Ascending aorta (tissue), 2 donors: ENCODE data around the gene KY. TPM values are rescaled to one million over a fixed set of nuclear protein-coding genes. Genes with fewer than 3 reads are reported as not detected.
A peak's percentile ranks its signal among the peaks of the same experiment; 100 is the strongest.

Experiments used
- DNase-seq, 2 donors: peaks; one replicate each; pipeline ENCODE4 v3.0.0-alpha.2; 2019; ENCODE audit warnings: low spot score in 2 of 2
- H3K27ac ChIP-seq, 2 donors: fragments of 200-600 bp; sonication (generic); one replicate each; pipeline ENCODE4 v1.5.1; 2016 to 2017; ENCODE audit warnings: mild to moderate bottlenecking in 1 of 2
- H3K27me3 ChIP-seq: fragments of 200-600 bp; sonication (generic); one replicate; pipeline ENCODE4 v1.5.1; 2017
- H3K36me3 ChIP-seq, 2 donors: fragments of 200-600 bp; sonication (generic); one replicate each; pipeline ENCODE4 v1.5.1; 2016
- H3K4me1 ChIP-seq, 2 donors: fragments of 200-600 bp; sonication (generic); one replicate each; pipeline ENCODE4 v1.5.1; 2016 to 2017; ENCODE audit warnings: mild to moderate bottlenecking in 1 of 2
- H3K4me3 ChIP-seq, 2 donors: fragments of 200-600 bp; sonication (generic); one replicate each; pipeline ENCODE4 v1.5.1; 2016 to 2017; ENCODE audit warnings: mild to moderate bottlenecking in 1 of 2
- H3K9me3 ChIP-seq, 2 donors: fragments of 200-600 bp; sonication (generic); one replicate each; pipeline ENCODE4 v1.5.1; 2016
- intact Hi-C: fragments of 100-400 bp; cut with DNase I; formaldehyde crosslinking; loops from one replicate; pipeline ENCODE4 v1.15.1; 2023
- total RNA-seq: library from RNA; depleted of rRNA; stranded (reverse); fragments of >200 nt; gene quantifications from one replicate; pipeline ENCODE4 v1.1.0, GENCODE V29; 2016
- TF ChIP-seq, protein P1 (sequence below), 3 experiments: fragments of 200-600 bp in 2 of 3; fragments of 450-650 bp in 1 of 3; sonication (generic) in 2 of 3; IDR thresholded peaks; one replicate each; pipeline ENCODE4 v1.5.1; 2016 to 2019; ENCODE audit warnings: antibody characterized with exemption in 3 of 3, mild to moderate bottlenecking in 1 of 3, moderate library complexity in 1 of 3

KY gene
- total RNA-seq, 1 donor from 2014 or later = 0.43 TPM

DNA sequence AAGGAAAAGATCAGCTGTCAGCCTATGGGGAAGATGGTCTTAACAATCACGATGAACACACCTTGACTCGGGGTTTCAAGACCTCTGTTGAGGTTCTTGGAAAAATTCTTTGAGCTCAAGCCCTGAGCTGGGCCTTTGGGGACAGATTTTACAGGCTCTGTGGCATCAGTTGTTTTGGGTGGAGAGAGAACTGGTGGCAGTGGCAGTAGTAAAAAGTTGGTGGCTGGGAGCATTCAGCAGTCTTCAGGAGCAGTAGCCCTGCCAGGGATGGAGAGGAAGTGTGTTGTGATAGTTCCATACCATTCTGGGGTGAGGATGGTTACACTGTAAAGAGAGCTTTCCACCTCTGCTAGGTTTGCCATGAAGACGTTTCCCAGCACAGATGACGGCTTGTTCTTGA, 4.9 kb upstream of the KY start:
- Histone ChIP-seq H3K27me3 (no peaks in the 10 kb centered on the region), H3K4me3 (no peak overlapping the region), H3K27ac (no peak overlapping the region), H3K4me1 (peaks cover 4 to 12% of the 10 kb centered on the region in 2 donors), H3K36me3 (no peaks in the 10 kb centered on the region), H3K9me3 (no peaks in the 10 kb centered on the region)
- TF ChIP-seq, protein P1, sequence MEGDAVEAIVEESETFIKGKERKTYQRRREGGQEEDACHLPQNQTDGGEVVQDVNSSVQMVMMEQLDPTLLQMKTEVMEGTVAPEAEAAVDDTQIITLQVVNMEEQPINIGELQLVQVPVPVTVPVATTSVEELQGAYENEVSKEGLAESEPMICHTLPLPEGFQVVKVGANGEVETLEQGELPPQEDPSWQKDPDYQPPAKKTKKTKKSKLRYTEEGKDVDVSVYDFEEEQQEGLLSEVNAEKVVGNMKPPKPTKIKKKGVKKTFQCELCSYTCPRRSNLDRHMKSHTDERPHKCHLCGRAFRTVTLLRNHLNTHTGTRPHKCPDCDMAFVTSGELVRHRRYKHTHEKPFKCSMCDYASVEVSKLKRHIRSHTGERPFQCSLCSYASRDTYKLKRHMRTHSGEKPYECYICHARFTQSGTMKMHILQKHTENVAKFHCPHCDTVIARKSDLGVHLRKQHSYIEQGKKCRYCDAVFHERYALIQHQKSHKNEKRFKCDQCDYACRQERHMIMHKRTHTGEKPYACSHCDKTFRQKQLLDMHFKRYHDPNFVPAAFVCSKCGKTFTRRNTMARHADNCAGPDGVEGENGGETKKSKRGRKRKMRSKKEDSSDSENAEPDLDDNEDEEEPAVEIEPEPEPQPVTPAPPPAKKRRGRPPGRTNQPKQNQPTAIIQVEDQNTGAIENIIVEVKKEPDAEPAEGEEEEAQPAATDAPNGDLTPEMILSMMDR (IDR thresholded peaks at IDR 0.05) = no peak
- no peak for DNase-seq
- intact Hi-C loops = no loop called here

DNA sequence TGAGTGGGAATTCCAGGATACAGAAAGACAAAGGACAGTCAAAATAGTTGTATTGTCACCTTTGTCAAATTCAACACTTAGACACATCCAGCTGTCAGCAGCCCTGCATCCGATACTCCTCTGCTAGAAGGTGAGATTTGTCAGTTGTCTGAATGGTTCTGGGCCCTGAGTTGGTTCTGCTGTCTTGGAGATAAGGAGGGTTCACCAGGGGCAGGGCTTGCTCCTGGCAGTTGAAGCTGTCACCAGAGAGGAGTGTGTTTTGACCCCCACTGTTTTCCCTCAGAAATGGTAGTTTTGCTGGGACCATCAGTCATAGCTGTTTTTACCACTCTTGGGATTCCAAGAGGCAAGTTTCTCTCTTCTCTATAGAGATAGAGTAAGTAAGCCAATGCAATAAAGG, 3.2 kb upstream of the KY start:
- no peak overlapping the region for H3K27ac ChIP-seq
- H3K27me3 ChIP-seq = no peaks in the 10 kb centered on the region
- DNase-seq = no peak
- H3K4me3 ChIP-seq = no peak overlapping the region
- no peaks in the 10 kb centered on the region for H3K9me3 ChIP-seq
- H3K36me3 ChIP-seq = no peaks in the 10 kb centered on the region
- TF ChIP-seq, protein P1 (IDR thresholded peaks at IDR 0.05) = no peak
- H3K4me1 ChIP-seq = peaks cover 4 to 16% of the 10 kb centered on the region in 2 donors
- intact Hi-C loops = no loop called here

DNA sequence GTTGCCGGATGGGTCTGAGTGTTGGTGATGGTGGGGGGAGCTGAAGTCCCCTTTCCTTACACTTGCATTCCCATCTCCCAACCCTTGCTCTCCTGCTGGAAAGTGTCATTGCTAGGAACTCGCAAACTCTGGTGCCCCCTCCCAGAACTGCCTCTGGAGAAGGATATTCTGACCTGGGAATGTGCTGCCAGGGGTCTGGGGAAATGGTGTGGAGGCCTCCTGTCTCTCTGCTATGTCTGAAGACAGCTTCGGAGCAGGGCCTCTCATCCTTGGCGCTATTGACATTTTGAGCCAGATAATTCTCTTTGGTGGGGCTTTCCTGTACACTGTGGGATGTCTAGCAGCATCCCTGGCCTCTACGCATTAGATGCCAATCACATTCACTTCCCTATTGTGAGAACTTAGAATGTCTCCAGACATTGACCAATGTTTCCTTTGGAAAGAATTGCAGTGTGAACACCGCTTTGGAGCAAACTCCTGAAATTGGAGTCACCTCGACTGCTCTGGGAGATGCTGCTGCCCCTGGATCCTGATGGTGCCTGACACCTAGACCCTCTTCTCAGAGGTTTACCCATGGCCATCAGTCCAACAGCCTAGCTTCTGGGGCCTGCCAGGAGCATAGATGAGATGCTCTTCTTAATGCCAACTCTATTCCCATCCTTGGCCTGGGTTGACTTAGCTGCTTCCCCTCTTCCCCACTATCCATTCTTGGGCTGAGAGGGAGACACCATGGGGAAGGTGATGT, 2.2 kb upstream of the KY start:
- peak overlapping the region; percentile 59 to 76 for H3K27ac ChIP-seq
- no peaks in the 10 kb centered on the region for H3K36me3 ChIP-seq
- H3K9me3 ChIP-seq = no peaks in the 10 kb centered on the region
- no peak for DNase-seq
- no peaks in the 10 kb centered on the region for H3K27me3 ChIP-seq
- no peak overlapping the region for H3K4me3 ChIP-seq
- TF ChIP-seq, protein P1 (IDR thresholded peaks at IDR 0.05) = no peak
- peaks cover 4 to 16% of the 10 kb centered on the region in 2 donors for H3K4me1 ChIP-seq
- intact Hi-C loops = no loop called here

DNA sequence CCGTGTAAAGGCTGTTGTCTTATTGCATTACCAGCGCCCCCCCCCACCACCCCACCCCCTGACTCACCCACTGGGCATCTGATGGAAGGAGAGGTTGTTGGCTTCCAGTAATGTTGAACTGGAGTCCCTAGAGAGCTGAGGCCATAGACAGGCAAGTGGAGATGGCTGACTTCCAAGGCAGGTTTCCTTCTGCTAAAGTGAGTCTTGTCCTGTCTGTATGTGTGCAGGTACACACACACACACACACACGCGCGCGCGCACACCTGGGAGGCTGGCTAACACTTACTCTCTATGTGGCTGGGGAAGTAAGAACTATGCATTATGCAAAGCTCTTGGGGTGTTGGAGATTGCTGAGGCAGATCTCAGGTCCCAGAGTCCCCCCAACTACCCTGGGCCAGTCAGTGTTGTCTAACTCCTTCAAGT, 1.6 kb upstream of the KY start:
- H3K36me3 ChIP-seq = no peaks in the 10 kb centered on the region
- no peaks in the 10 kb centered on the region for H3K27me3 ChIP-seq
- H3K9me3 ChIP-seq = no peaks in the 10 kb centered on the region
- H3K4me3 ChIP-seq = no peak overlapping the region
- TF ChIP-seq, protein P1 (IDR thresholded peaks at IDR 0.05) = no peak
- peak overlapping the region; percentile 59 to 76 for H3K27ac ChIP-seq
- intact Hi-C loops = no loop called here
- H3K4me1 ChIP-seq = peaks cover 4 to 16% of the 10 kb centered on the region in 2 donors
- peak in 1 of 2 donors; percentile 74 for DNase-seq

DNA sequence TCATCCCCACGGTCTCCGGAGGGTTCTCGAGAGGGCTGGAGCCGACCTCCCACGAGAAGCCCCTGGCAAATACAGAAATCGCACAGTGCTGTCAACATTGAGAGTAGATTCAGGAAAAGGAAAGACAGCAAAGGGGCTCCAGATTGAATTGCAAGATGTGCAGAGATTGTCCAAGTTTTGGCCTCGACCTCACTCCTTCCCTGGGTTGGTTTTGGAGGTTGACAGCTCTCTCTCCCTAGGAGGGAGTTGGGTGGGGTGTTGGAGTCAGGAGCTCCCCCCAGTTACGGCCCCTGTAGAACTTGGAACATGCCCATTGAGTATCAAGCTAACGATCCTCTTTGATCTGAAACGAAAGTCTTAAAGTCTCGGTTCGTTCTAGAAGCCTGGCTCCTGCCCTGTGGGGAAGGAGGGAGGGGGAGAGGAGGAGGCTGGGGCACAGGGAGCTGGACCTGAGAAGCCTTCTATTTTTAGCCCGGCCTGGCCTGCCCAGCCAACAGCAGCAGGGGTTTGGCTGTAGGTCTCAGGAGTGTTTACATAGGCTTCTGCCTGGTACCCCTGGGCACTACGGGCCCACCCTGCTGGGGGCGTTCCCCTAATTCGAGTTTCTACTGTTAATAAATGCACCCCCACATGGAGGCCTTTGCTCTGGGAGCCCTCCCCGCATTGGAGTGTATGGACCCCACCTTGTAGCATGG, 672 bp upstream of the KY start:
- Histone ChIP-seq H3K36me3 (no peaks in the 10 kb centered on the region), H3K9me3 (no peaks in the 10 kb centered on the region), H3K27ac (peak overlapping the region; percentile 59 to 76), H3K27me3 (no peaks in the 10 kb centered on the region), H3K4me3 (peak overlapping the region; percentile 65 to 72), H3K4me1 (peaks cover 4 to 16% of the 10 kb centered on the region in 2 donors)
- TF ChIP-seq, protein P1 (IDR thresholded peaks at IDR 0.05) = no peak
- intact Hi-C loops = loop anchor here (2.0 kb wide), 1 partner anchor 25 kb away; no protein-coding TSS in a partner anchor
- peak in 1 of 2 donors; percentile 80 for DNase-seq
